Breast epithelium (tissue), 4 donors: Measurements from ENCODE around the gene SENP3. TPM values are rescaled to one million over a fixed set of nuclear protein-coding genes. Genes with fewer than 3 reads are reported as not detected.
A peak's percentile ranks its signal among the peaks of the same experiment; 100 is the strongest.

Experiments used
- DNase-seq, 2 donors: peaks; one replicate each; pipeline ENCODE4 v3.0.0-alpha.2; 2019; ENCODE audit warnings: low spot score in 2 of 2
- H3K27ac ChIP-seq, 2 donors: fragments of 200-600 bp; sonication (generic) in 1 of 2; one replicate each; pipeline ENCODE4 v1.5.1; 2016 to 2019; ENCODE audit warnings: mild to moderate bottlenecking in 1 of 2
- H3K27me3 ChIP-seq, 2 donors: fragments of 200-600 bp; sonication (generic) in 1 of 2; one replicate each; pipeline versions ENCODE4 v1.5.1 to v1.6.0; 2017 to 2019; ENCODE audit warnings: control low read depth in 1 of 2, mild to moderate bottlenecking in 1 of 2
- H3K36me3 ChIP-seq: fragments of 200-600 bp; one replicate; pipeline ENCODE4 v1.5.1; 2019
- H3K4me1 ChIP-seq, 2 donors: fragments of 200-600 bp; sonication (generic); one replicate each; pipeline ENCODE4 v1.5.1; 2016 to 2019; ENCODE audit warnings: control low read depth in 1 of 2
- H3K4me3 ChIP-seq, 3 donors: fragments of 200-600 bp; sonication (generic); 1 replicate in 2 of 3; 2 replicates in 1 of 3; pipeline ENCODE4 v1.5.1; 2016 to 2019; ENCODE audit warnings: mild to moderate bottlenecking in 3 of 3, moderate library complexity in 2 of 3
- H3K9me3 ChIP-seq, 2 donors: fragments of 200-600 bp; sonication (generic) in 1 of 2; one replicate each; pipeline ENCODE4 v1.5.1; 2016 to 2019; ENCODE audit warnings: control low read depth in 1 of 2
- CTCF ChIP-seq, 3 donors: fragments of 450-650 bp; IDR thresholded peaks; one replicate each; pipeline ENCODE4 v1.5.1; 2016 to 2017; ENCODE audit warnings: antibody characterized with exemption in 3 of 3, mild to moderate bottlenecking in 3 of 3, moderate library complexity in 3 of 3
- POLR2A ChIP-seq: fragments of 450-650 bp; IDR thresholded peaks from one replicate; pipeline ENCODE4 v1.6.1; 2016; ENCODE audit warnings: antibody characterized with exemption, mild to moderate bottlenecking, moderate library complexity
- POLR2AphosphoS5 ChIP-seq, 3 donors: sonication (generic); formaldehyde crosslinking; IDR thresholded peaks; one replicate each; pipeline ENCODE4 v1.6.1; 2017; ENCODE audit warnings: antibody characterized with exemption in 3 of 3
- intact Hi-C: fragments of 100-400 bp; cut with DNase I; formaldehyde crosslinking; loops from one replicate; pipeline ENCODE4 v1.15.1; 2023; ENCODE audit warnings: low total_unique reads
- total RNA-seq, 3 donors: library from RNA; depleted of rRNA; stranded (reverse); fragments of >200 nt; gene quantifications; one replicate each; pipeline ENCODE4 v1.1.0, GENCODE V29; 2016

The SENP3 gene
- total RNA-seq, 3 donors from 2014 or later: 59.5 to 65.2 (median 62.3) TPM

- peak overlapping the region; percentile 85 to 97 (median 86) for H3K4me3 ChIP-seq
- H3K4me1 ChIP-seq: peaks cover 0 to 21% of the 10 kb centered on the region in 2 donors
- no peaks in the 10 kb centered on the region for H3K27me3 ChIP-seq
- TF ChIP-seq CTCF (IDR thresholded peaks at IDR 0.05) (no peak), POLR2A (no peak), POLR2AphosphoS5 (IDR thresholded peaks at IDR 0.05) (no peak)
- intact Hi-C loops: no loop called here
- no peak for DNase-seq
- H3K27ac ChIP-seq: peak overlapping the region; percentile 92 to 99
- H3K36me3 ChIP-seq: no peaks in the 10 kb centered on the region
- no peaks in the 10 kb centered on the region for H3K9me3 ChIP-seq
Measured at GRCh38 chr17:7613769-7614424, 52.2 kb downstream of the SENP3 start.

GRCh38 chr17:7614425-7615264 lies 52.9 kb downstream of the SENP3 start, which contains the start of gene FXR2:
Gene FXR2 (minus strand): TSS chr17:7614897. CDS start chr17:7614532, 365 bp downstream.
- intact Hi-C loops: no loop called here
- peaks cover 0 to 21% of the 10 kb centered on the region in 2 donors for H3K4me1 ChIP-seq
- H3K4me3 ChIP-seq: peak within 1 kb of the TSS; percentile 85 to 97 (median 86)
- peak within 1 kb of the TSS; percentile 92 to 99 for H3K27ac ChIP-seq
- DNase-seq: peak; percentile 100
- no peaks in the 10 kb centered on the region for H3K36me3 ChIP-seq
- TF ChIP-seq POLR2AphosphoS5 (IDR thresholded peaks at IDR 0.05) (peak in 2 of 3 donors; percentile 19 to 44), POLR2A (no peak), CTCF (IDR thresholded peaks at IDR 0.05) (peak; percentile 48 to 73 (median 51))
- H3K27me3 ChIP-seq: no peaks in the 10 kb centered on the region
- no peaks in the 10 kb centered on the region for H3K9me3 ChIP-seq

- H3K27me3 ChIP-seq: no peaks in the 10 kb centered on the region
- H3K36me3 ChIP-seq: no peaks in the 10 kb centered on the region
- H3K27ac ChIP-seq: peak overlapping the region; percentile 90 to 92
- TF ChIP-seq POLR2AphosphoS5 (IDR thresholded peaks at IDR 0.05) (peak in 2 of 3 donors; percentile 31 to 36), POLR2A (no peak), CTCF (IDR thresholded peaks at IDR 0.05) (no peak)
- H3K9me3 ChIP-seq: no peaks in the 10 kb centered on the region
- H3K4me3 ChIP-seq: peak overlapping the region; percentile 85 to 97 (median 86)
- intact Hi-C loops: no loop called here
- H3K4me1 ChIP-seq: peaks cover 0 to 21% of the 10 kb centered on the region in 2 donors
- DNase-seq: no peak
Measured at GRCh38 chr17:7615265-7615747, 53.6 kb downstream of the SENP3 start.

GRCh38 chr17:7618608-7619007 lies 56.9 kb downstream of the SENP3 start:
- Histone ChIP-seq H3K4me1 (peaks cover 0 to 2% of the 10 kb centered on the region in 2 donors), H3K36me3 (no peaks in the 10 kb centered on the region), H3K9me3 (no peaks in the 10 kb centered on the region), H3K4me3 (no peak overlapping the region), H3K27me3 (no peaks in the 10 kb centered on the region), H3K27ac (no peak overlapping the region)
- no peak for DNase-seq
- TF ChIP-seq POLR2AphosphoS5 (IDR thresholded peaks at IDR 0.05) (no peak), POLR2A (no peak), CTCF (IDR thresholded peaks at IDR 0.05) (no peak)
- intact Hi-C loops: loop anchor here (1.0 kb wide), 1 partner anchor 13 kb away; no protein-coding TSS in a partner anchor
